ENCODE measurements around the gene LRRC49. TPM values are rescaled to one million over a fixed set of nuclear protein-coding genes. Genes with fewer than 3 reads are reported as not detected.

The LRRC49 gene
- total RNA-seq, 1 donor from 2014 or later: 6.8 TPM

DNA sequence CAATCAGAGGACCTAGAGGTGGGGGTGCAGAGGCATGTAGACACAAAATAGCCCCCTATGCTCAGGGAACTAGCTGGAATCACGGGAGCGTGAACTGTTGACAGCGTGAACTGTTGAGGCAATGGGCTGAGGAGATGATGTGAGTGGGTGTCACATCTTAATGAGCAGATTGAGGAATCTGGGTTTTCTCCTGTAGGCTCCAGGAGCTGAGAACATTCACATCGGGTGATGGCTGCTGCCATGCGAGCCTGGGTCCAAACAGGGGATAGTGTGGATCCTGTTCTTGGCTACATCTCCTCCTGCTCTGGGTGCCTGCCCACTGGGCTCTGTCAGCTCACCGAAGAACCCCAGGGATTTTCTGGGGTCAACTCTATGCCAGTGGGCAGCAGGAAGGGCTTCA, 40.7 kb upstream of the LRRC49 start:
- no peak for TF ChIP-seq EZH2 (IDR thresholded peaks at IDR 0.05; ENCODE audit: insufficient read depth, low read length)
- TF ChIP-seq, protein P1, sequence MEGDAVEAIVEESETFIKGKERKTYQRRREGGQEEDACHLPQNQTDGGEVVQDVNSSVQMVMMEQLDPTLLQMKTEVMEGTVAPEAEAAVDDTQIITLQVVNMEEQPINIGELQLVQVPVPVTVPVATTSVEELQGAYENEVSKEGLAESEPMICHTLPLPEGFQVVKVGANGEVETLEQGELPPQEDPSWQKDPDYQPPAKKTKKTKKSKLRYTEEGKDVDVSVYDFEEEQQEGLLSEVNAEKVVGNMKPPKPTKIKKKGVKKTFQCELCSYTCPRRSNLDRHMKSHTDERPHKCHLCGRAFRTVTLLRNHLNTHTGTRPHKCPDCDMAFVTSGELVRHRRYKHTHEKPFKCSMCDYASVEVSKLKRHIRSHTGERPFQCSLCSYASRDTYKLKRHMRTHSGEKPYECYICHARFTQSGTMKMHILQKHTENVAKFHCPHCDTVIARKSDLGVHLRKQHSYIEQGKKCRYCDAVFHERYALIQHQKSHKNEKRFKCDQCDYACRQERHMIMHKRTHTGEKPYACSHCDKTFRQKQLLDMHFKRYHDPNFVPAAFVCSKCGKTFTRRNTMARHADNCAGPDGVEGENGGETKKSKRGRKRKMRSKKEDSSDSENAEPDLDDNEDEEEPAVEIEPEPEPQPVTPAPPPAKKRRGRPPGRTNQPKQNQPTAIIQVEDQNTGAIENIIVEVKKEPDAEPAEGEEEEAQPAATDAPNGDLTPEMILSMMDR (IDR thresholded peaks at IDR 0.05; ENCODE audit: insufficient read depth, low read depth, low read length): no peak
- H3K27me3 Mint-ChIP-seq (ENCODE audit: low read depth, unreplicated experiment): no peaks in the 10 kb centered on the region
- H3K4me3 Mint-ChIP-seq (ENCODE audit: unreplicated experiment): peak overlapping the region; percentile 94
- DNase-seq (ENCODE audit: low read depth) (no peak), FAIRE-seq (no peak)
- Histone ChIP-seq H3K9ac (ENCODE audit: low read length) (peak overlapping the region; percentile 98), H2AFZ (ENCODE audit: low read depth, low read length) (no peak overlapping the region), H3K27me3 (ENCODE audit: insufficient read depth, low read length) (no peaks in the 10 kb centered on the region), H3K4me3 (ENCODE audit: insufficient read depth, low read depth, low read length) (peak overlapping the region; percentile 14), H3K27ac (ENCODE audit: low read depth, low read length) (peak overlapping the region; percentile 96), H3K4me1 (ENCODE audit: insufficient read depth, low read length) (peaks cover 39% of the 10 kb centered on the region), H4K20me1 (ENCODE audit: insufficient read depth, low read length) (peaks cover 23% of the 10 kb centered on the region), H3K79me2 (ENCODE audit: insufficient read depth, low read length) (peaks cover 51% of the 10 kb centered on the region), H3K9me3 (ENCODE audit: insufficient read depth, low read depth, low read length) (no peaks in the 10 kb centered on the region), H3K36me3 (ENCODE audit: insufficient read depth, low read length) (peaks cover 16% of the 10 kb centered on the region), H3K4me2 (ENCODE audit: low read length) (peak overlapping the region; percentile 99)
- no peaks in the 10 kb centered on the region for H3K9me3 Mint-ChIP-seq (ENCODE audit: unreplicated experiment)
- H3K36me3 Mint-ChIP-seq (ENCODE audit: low read depth, unreplicated experiment): peaks cover 22% of the 10 kb centered on the region
- peak overlapping the region; percentile 97 for H3K27ac Mint-ChIP-seq (ENCODE audit: unreplicated experiment)
- H3K4me1 Mint-ChIP-seq (ENCODE audit: low read depth, unreplicated experiment): peaks cover 30% of the 10 kb centered on the region

DNA sequence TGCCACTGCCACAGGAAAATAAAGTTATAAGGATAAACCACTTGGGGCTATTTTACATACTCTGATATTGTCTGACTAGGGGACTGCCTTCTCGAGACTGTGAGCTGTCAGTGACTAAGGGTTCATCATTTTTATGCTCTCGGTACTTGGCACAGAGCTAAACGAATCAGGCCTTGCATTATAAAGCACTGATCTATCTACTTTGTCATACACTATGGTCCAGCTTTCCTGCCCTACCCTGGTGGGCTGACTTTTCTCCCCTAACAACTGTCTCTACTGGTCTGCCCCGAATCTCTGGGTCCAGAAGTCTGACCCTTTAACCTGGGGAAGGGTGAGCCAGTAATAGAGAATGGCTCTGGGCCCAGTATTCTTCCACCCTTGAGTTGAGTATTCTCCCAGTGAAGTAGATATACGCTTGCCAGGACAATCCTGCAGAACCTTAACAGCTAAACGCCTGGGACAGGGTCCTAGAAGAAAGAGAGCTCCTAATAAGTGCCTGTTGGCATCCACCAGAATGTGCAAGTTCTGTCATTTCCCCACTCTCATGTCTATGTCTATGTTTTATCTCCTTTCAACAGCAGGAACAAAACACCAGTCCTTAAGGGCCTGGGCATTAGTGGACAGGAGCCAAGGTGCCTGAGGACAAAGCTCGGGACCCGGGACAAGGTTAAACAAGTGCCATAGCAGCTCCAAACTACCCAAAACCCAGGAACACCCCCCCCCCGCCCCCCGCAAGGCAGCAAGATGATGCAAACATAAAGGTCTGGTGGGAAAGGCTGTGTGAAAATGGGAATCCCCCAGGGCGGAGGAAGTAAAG, 39.9 kb upstream of the LRRC49 start:
- H2AFZ ChIP-seq (ENCODE audit: low read depth, low read length): peak overlapping the region; percentile 73
- peaks cover 49% of the 10 kb centered on the region for H3K79me2 ChIP-seq (ENCODE audit: insufficient read depth, low read length)
- DNase-seq (ENCODE audit: low read depth) (peak; percentile 54), FAIRE-seq (no peak)
- Mint-ChIP-seq H3K9me3 (ENCODE audit: unreplicated experiment) (no peaks in the 10 kb centered on the region), H3K4me1 (ENCODE audit: low read depth, unreplicated experiment) (peaks cover 36% of the 10 kb centered on the region), H3K4me3 (ENCODE audit: unreplicated experiment) (peak overlapping the region; percentile 94), H3K27me3 (ENCODE audit: low read depth, unreplicated experiment) (no peaks in the 10 kb centered on the region), H3K36me3 (ENCODE audit: low read depth, unreplicated experiment) (peaks cover 19% of the 10 kb centered on the region), H3K27ac (ENCODE audit: unreplicated experiment) (peak overlapping the region; percentile 97)
- no peaks in the 10 kb centered on the region for H3K9me3 ChIP-seq (ENCODE audit: insufficient read depth, low read depth, low read length)
- peak overlapping the region; percentile 99 for H3K4me2 ChIP-seq (ENCODE audit: low read length)
- H3K4me1 ChIP-seq (ENCODE audit: insufficient read depth, low read length): peaks cover 47% of the 10 kb centered on the region
- H3K27me3 ChIP-seq (ENCODE audit: insufficient read depth, low read length): no peaks in the 10 kb centered on the region
- peak overlapping the region; percentile 91 for H3K4me3 ChIP-seq (ENCODE audit: insufficient read depth, low read depth, low read length)
- no peak for TF ChIP-seq EZH2 (IDR thresholded peaks at IDR 0.05; ENCODE audit: insufficient read depth, low read length)
- TF ChIP-seq, protein P1 (IDR thresholded peaks at IDR 0.05; ENCODE audit: insufficient read depth, low read depth, low read length): no peak
- peaks cover 16% of the 10 kb centered on the region for H3K36me3 ChIP-seq (ENCODE audit: insufficient read depth, low read length)
- H3K9ac ChIP-seq (ENCODE audit: low read length): peak overlapping the region; percentile 98
- H4K20me1 ChIP-seq (ENCODE audit: insufficient read depth, low read length): peaks cover 23% of the 10 kb centered on the region
- H3K27ac ChIP-seq (ENCODE audit: low read depth, low read length): peak overlapping the region; percentile 96

Measured in astrocyte (in vitro differentiated cells and primary cell).